T-helper 9 cell (primary cell): Measurements from ENCODE around the gene IDI1.
"Not testable (repeated sequence)": the region's sequence is repeated elsewhere in the genome, so short reads cannot be mapped to it uniquely, and the experiment has no call there.

Experiments used
- DNase-seq: peaks from one replicate; pipeline ENCODE4 v3.0.0-alpha.2; 2020

Gene IDI1

DNA sequence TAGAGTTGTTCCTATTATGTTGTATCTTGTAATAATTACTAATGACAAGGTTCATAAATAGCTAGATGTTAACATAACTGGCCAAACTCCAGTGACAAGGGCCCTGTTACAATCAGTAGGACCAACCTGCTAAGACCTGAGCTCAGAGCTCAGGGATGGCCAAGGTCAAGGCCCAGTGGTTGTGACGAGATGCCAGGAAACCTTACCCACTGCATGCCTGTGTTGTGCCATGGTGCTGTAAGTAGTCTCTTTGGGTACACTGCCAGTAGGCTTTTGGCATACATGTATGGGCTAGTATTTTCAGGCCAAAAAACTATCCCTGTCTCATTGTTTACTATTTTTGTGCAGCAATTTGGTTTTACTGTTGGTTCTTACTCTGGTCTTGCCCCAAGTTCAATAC, 15.3 kb downstream of the IDI1 start:
- DNase-seq, result no peak

GRCh38 chr10:1029838-1030237, 19.1 kb downstream of the IDI1 start:
- DNase-seq, result no peak

GRCh38 chr10:1026578-1026977, 22.3 kb downstream of the IDI1 start:
- no peak for DNase-seq

GRCh38 chr10:1025683-1026082, 23.2 kb downstream of the IDI1 start, which contains the start of gene IDI2:
IDI2 (minus strand) TSS chr10:1025859; CDS start chr10:1024723, 1,136 bp downstream.
- DNase-seq, result no peak

DNA sequence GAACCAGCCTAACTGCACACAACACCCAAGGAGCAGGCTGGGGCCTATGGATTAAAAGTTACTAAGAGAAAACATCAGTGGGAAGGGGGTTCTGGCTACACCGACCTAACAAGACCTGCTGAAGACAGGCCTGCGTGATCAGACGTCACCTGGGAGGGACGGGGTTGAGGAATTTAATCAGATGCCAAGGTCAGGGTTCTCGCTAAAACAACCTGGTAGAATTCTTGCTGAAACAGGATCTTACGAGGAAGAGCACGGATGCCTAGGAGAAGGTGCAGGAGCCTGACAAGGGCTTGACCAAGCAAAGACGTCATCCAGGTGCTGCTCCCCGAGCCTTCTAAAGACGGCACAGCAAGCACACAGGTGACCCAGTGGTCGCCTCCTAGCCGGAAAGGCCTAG, 24.8 kb downstream of the IDI1 start:
- DNase-seq, result no peak

- no peak for DNase-seq
These were observed 26.5 kb downstream of the IDI1 start for GRCh38 chr10:1022413-1022812.

GRCh38 chr10:1020958-1021357, 28.0 kb downstream of the IDI1 start:
- DNase-seq, result no peak

DNA sequence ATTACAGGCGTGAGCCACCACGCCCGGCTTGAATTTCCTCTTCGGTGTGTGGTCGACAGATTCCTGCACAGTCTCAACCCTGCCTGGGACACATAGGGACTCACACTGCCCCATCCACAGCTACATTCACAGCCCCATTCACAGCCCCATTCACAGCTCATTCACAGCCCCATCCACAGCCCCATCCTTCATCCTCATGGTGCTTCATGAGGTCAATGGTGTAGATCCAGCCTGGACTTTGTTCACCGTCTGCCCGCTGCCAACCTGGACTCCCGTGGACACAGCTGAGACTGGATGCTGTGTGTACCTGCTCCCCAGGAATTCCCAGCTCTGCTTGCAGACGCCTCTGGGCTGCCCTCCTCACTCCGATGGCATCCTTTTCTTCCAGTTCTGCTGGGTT, 28.5 kb downstream of the IDI1 start:
- no peak for DNase-seq

DNA sequence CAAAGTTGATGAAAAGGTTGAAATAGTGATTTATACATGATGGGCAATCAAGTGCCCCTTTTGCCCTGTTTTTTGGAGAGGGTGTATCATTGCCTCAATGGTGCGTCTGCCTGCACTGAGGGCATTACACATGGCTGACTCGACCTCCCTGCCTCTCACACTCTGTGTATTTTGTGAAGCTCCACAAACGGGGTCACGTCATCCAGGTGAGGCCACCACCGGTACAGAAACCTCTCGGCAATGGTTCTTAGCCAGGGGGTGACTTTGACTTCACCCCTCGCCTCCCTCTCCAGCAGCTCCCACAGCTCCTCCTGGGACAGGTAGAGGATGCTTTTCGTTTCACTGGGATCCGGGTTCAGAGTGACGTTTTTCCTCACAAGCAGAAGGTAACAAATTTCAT, 29.6 kb downstream of the IDI1 start:
- no peak for DNase-seq

- no peak for DNase-seq
These were observed 33.2 kb downstream of the IDI1 start for GRCh38 chr10:1015688-1016087.

- DNase-seq, result no peak
These were observed 37.2 kb downstream of the IDI1 start for GRCh38 chr10:1011696-1012095.

DNA sequence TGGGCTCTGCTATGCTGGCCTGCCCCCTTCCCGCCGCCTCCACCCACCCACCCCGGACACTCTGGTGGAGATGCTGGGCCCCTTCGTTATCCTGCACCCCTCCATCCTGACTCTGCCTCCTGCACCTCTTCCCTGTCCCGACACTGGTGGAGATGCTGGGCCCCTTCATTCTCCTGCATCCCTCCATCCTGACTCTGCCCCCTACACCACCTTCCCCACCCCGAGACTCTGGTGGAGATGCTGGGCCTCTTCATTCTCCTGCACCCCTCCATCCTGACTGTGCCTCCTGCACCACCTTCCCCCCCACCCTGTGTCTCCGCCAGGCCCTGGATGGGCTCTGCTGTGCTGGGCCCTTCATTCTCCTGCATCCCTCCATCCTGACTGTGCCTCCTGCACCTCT, 38.2 kb downstream of the IDI1 start:
- DNase-seq, result no peak

DNA sequence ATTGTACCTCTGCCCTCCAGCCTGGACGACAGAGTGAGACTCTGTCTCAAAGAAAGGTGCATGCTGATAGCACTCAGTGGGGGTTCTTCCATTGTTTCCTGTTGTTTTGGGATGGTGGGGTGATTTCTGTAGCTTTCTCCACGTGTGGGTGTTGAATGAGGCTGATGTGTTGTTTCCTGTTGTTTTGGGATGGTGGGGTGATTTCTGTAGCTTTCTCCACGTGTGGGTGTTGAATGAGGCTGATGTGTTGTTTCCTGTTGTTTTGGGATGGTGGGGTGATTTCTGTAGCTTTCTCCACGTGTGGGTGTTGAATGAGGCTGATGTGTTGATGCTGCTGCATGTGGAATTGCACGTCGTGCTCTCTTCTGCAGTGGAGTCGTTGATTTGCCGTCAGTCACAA, 39.0 kb downstream of the IDI1 start:
- DNase-seq, result not testable (repeated sequence)

- no peak for DNase-seq
These were observed 39.8 kb downstream of the IDI1 start for GRCh38 chr10:1009071-1009494.

- no peak for DNase-seq
These were observed 41.3 kb downstream of the IDI1 start for GRCh38 chr10:1007583-1007982.

GRCh38 chr10:1006573-1006972, 42.3 kb downstream of the IDI1 start:
- DNase-seq, result no peak

- DNase-seq, result no peak
These were observed 44.8 kb downstream of the IDI1 start for GRCh38 chr10:1003884-1004670.

GRCh38 chr10:1002425-1003006, 46.4 kb downstream of the IDI1 start:
- DNase-seq, result no peak

DNA sequence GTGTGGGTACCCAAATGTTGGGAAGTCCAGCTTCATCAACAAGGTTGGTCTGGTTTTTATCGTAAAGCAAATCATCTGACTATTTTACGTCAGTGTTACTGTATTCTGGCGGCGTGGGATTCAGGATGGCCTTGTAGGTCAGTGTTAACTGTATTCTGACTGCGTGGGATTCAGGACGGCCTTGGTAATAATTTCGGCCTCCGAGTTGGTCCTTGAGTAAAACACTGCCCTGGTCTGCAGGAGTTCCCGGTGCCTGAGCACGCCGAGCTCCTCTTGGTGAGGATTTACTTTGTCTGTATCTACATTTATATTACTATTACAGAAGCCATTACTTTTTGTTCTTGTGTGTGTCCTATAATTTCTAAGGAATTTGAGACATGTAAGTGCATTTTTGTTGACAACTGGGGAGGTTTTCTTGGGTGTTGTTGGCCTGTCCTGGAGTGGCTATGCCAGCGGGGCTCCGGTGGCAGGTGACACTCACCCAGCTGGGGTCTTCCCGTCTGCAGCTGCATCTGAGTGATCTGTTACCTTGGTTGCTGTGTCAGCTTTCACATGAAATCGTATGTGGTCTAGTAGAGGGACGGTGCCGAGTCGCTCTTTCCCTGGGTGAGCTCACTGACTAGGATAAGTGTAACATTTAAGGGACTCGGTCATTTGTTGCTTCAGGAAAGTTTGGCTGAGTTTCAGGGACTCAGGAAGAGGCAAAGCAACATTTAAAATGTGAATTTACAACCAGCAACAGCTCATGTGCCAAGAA, 51.5 kb downstream of the IDI1 start:
- no peak for DNase-seq

DNA sequence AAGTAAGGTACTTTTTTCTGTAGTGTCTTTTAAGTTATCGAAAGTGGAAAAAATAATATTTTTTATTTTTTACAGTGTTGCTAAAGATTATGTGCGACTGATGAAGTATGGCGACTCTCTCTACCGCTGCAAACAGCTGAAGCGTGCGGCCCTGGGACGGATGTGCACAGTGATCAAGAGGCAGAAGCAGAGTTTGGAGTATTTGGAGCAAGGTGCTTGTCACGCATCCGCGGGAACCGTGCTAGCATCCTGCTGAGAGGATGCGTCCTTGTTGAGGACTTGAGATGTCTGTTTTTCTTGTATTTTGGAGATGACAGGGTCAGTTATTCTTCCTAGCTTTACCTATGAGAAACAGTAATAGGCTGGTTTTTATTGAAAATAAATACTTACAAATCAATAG, 52.9 kb downstream of the IDI1 start:
- no peak for DNase-seq

GRCh38 chr10:995559-995926, 53.4 kb downstream of the IDI1 start:
- DNase-seq, result no peak

DNA sequence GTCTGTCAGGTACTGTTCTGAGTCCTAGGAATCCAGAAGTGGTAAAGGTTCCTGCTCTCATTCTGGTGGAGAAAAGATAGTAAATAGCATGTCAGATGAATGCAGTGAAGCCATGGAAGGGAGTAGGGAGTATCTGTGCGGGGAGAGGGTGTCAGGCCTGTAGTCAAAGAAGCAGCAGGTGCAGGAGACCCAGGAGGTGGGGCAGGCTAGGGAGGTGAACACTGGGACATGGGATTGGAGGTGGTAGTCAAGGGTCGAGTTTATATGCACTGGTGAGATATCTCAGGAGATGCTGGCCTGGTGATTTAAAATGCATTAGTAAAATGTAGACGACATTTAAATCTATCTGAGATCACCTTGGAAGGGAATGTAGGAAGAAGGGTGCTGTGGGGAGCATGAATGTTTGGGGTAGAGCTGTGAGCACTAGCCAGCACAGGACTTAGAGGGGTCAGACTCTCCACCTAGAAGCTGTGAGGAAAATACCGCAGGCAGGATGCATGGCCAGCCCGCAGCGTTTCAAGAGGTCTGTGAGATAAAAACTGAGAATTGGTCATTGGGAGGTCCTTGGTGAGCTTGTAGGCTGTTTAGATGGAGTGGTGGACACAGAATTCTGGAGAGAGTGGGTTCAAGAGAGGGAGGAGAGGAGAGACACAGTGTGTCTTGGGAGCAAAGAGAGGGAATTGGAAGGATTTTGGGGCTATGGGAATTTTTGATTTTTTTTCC, 53.9 kb downstream of the IDI1 start:
- DNase-seq, result no peak

GRCh38 chr10:992871-993270, 56.0 kb downstream of the IDI1 start:
- no peak for DNase-seq
